Astrocyte of the cerebellum (primary cell): ENCODE results near the gene TENT4B.
"Not testable (repeated sequence)": the region's sequence is repeated elsewhere in the genome, so short reads cannot be mapped to it uniquely, and the experiment has no call there.

Experiments used
- DNase-seq: peaks from one replicate; pipeline ENCODE4 v3.0.0-alpha.2; 2011; ENCODE audit warnings: low read depth
- H3K4me3 ChIP-seq: 2 replicates; pipeline ENCODE4 v1.5.1; 2011; ENCODE audit warnings: mild to moderate bottlenecking, low read depth, low read length, moderate library complexity
- in situ Hi-C: cut with HindIII; loops from 2 replicates; pipeline ENCODE4 v1.10.0; 2017; ENCODE audit warnings: low sequenced_read_pairs
- TF ChIP-seq, protein P1 (sequence below): IDR thresholded peaks from 2 replicates; pipeline ENCODE4 v1.5.1; 2012; ENCODE audit warnings: low read length, low read depth, moderate library complexity, mild to moderate bottlenecking; ENCODE audit errors: missing control alignments

Gene TENT4B

DNA sequence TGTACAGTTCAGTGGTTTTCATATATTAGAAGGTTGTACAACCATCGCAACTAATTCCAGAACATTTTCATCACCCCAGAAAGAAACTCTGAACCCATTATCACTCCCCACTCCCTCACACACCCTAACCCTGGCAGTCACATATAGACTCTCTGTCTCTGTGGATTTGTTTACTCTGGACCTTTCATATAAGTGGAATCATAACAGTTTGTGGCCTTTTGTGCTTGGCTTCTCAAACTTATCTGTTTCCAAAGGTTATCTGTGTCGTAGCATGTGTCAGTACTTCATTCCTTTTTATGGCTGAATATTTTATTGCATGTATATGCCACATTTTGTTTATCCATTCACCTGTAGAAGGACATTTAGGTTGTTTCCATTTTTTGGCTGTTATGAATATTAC lies 12.4 kb downstream of the TENT4B start:
- TF ChIP-seq, protein P1, sequence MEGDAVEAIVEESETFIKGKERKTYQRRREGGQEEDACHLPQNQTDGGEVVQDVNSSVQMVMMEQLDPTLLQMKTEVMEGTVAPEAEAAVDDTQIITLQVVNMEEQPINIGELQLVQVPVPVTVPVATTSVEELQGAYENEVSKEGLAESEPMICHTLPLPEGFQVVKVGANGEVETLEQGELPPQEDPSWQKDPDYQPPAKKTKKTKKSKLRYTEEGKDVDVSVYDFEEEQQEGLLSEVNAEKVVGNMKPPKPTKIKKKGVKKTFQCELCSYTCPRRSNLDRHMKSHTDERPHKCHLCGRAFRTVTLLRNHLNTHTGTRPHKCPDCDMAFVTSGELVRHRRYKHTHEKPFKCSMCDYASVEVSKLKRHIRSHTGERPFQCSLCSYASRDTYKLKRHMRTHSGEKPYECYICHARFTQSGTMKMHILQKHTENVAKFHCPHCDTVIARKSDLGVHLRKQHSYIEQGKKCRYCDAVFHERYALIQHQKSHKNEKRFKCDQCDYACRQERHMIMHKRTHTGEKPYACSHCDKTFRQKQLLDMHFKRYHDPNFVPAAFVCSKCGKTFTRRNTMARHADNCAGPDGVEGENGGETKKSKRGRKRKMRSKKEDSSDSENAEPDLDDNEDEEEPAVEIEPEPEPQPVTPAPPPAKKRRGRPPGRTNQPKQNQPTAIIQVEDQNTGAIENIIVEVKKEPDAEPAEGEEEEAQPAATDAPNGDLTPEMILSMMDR, result no peak
- no peak for DNase-seq
- no peak overlapping the region for H3K4me3 ChIP-seq
- in situ Hi-C loops, result no loop called here

GRCh38 chr16:50166511-50167500 lies 13.7 kb downstream of the TENT4B start:
- in situ Hi-C loops, result no loop called here
- TF ChIP-seq, protein P1, result no peak
- no peak overlapping the region for H3K4me3 ChIP-seq
- DNase-seq, result no peak

DNA sequence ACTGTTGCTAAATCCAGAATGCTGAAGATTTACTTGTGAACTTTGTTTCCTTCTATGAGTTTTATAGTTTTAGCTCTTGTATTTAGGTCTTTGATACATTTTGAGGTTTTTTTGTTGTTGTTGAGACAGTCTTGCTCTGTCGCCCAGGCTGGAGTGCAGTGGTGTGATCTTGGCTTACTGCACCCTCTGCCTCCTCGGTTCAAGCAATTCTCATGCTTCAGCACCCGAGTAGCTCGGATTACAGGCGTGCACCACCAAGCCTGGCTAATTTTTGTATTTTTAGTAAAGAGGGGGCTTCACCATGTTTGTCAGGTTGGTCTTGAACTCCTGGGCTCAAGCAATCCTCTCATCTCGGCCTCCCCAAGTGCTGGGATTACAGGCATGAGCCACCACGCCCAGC lies 14.4 kb downstream of the TENT4B start:
- TF ChIP-seq, protein P1, result no peak
- DNase-seq, result no peak
- in situ Hi-C loops, result no loop called here
- H3K4me3 ChIP-seq, result no peak overlapping the region

DNA sequence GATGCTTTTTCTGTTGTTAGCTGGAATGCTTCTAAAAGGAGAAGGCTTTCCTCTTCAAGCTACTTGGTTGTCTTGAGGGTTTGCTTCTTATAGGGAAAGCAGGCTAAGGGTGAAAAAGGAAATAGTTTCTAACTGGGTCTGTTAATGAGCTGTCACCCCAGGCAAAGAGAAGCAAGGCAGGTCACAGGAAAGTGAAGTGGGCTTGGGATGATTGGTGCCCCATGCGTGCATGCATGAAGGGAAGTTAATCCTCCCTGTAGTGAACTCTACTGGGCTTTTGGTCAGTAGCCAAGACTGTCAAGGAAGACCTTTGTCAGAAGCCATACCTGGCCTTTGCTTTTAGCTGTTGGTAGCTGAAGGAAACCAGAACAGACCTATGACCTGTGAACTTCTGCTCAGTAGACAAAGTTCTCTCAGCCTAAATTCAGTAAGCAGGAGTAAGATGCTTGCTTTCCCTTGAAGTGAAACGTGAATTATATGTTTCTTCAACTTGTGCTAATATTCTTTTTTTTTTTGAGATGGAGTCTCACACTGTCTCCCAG lies 16.5 kb downstream of the TENT4B start:
- in situ Hi-C loops, result no loop called here
- TF ChIP-seq, protein P1, result no peak
- no peak for DNase-seq
- H3K4me3 ChIP-seq, result no peak overlapping the region

GRCh38 chr16:50171773-50172172 lies 18.7 kb downstream of the TENT4B start:
- not testable (repeated sequence) for H3K4me3 ChIP-seq

GRCh38 chr16:50172195-50172922 lies 19.3 kb downstream of the TENT4B start:
- TF ChIP-seq, protein P1, result no peak
- DNase-seq, result no peak
- in situ Hi-C loops, result no loop called here

More at GRCh38 chr16:50171773-50172172, 18.7 kb downstream of the TENT4B start:
- in situ Hi-C loops, DNase-seq: not testable (repeated sequence)

DNA sequence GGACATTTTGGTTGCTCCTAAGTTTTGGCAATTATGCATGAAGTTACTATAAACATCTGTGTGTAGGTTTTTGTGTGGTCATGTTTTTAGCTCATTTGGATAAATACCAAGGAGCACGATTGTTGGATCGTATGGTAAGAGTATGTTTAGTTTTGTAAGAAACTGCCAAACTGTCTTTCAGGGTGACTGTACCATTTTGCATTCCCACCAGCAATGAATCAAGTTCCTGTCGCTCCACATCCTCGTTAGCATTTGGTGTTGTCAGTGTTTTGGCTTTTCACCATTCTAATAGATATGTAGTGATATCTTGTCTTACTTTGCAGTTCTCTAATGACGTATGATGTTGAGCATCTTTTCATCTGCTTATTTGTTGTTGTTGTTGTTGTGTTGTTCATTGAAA lies 20.2 kb downstream of the TENT4B start:
- no peak for DNase-seq
- in situ Hi-C loops, result no loop called here
- no peak overlapping the region for H3K4me3 ChIP-seq
- TF ChIP-seq, protein P1, result no peak

More at GRCh38 chr16:50172195-50172922, 19.3 kb downstream of the TENT4B start:
- H3K4me3 ChIP-seq, result no peak overlapping the region
